ENCODE data around the gene TNFRSF14. TPM values are rescaled to one million over a fixed set of nuclear protein-coding genes. Genes with fewer than 3 reads are reported as not detected.

The TNFRSF14 gene
- total and polyA plus RNA-seq, 2 of the 13 experiments (the other 11 are each of a cell fraction or from before 2014, with no cell fraction given): 11.9 to 49.9 TPM

- TF ChIP-seq ZMAT5 (CRISPR knock-in tag; IDR thresholded peaks at IDR 0.05; ENCODE audit: borderline replicate concordance, low read depth) (no peak), ZNF414 (CRISPR knock-in tag; IDR thresholded peaks at IDR 0.05) (no peak), ZNF619 (CRISPR knock-in tag; IDR thresholded peaks at IDR 0.05) (no peak), FOXA1 (IDR thresholded peaks at IDR 0.05) (no peak), FOXA1 (CRISPR knock-in tag; IDR thresholded peaks at IDR 0.05) (no peak), ZNF883 (CRISPR knock-in tag; IDR thresholded peaks at IDR 0.05; ENCODE audit: not compliant biosample characterization) (no peak), ZBTB40 (IDR thresholded peaks at IDR 0.05) (no peak), ZBTB40 (CRISPR knock-in tag; IDR thresholded peaks at IDR 0.05) (no peak), ZNF781 (CRISPR knock-in tag; IDR thresholded peaks at IDR 0.05; ENCODE audit: borderline replicate concordance, not compliant biosample characterization) (no peak), HNF1B (CRISPR knock-in tag; IDR thresholded peaks at IDR 0.05) (no peak), ZNF609 (CRISPR knock-in tag; IDR thresholded peaks at IDR 0.05; ENCODE audit: borderline replicate concordance) (no peak)
Observed at GRCh38 chr1:2539312-2539907, 16.8 kb upstream of the TNFRSF14 start (continued).

Measured in HepG2 (cell line).